ES-I3 (cell line): ENCODE data around the gene SBK2.

Source experiments
- H3K36me3 ChIP-seq: 2 replicates; pipeline ENCODE4 v1.6.1; 2013; ENCODE audit warnings: mild to moderate bottlenecking, low read length, control low read depth, moderate library complexity; ENCODE audit not compliant: insufficient read depth
- H3K4me1 ChIP-seq: 2 replicates; pipeline ENCODE4 v1.6.1; 2013; ENCODE audit warnings: mild to moderate bottlenecking, control low read depth, low read length; ENCODE audit not compliant: insufficient read depth
- H3K9ac ChIP-seq: 2 replicates; pipeline ENCODE4 v1.6.1; 2013; ENCODE audit warnings: low read depth, mild to moderate bottlenecking, low read length, moderate library complexity
- H3K9me3 ChIP-seq: 2 replicates; pipeline ENCODE4 v1.6.1; 2013; ENCODE audit warnings: mild to moderate bottlenecking, low read length, moderate library complexity; ENCODE audit not compliant: control insufficient read depth, insufficient read depth

The SBK2 gene

GRCh38 chr19:55493645-55494171 is 43.2 kb downstream of the SBK2 start:
- no peaks in the 10 kb centered on the region for H3K9me3 ChIP-seq
- no peak overlapping the region for H3K9ac ChIP-seq
- H3K36me3 ChIP-seq, result no peaks in the 10 kb centered on the region
- H3K4me1 ChIP-seq, result peaks cover 22% of the 10 kb centered on the region

GRCh38 chr19:55493052-55493644 is 43.8 kb downstream of the SBK2 start:
- Histone ChIP-seq H3K36me3 (no peaks in the 10 kb centered on the region), H3K4me1 (peaks cover 22% of the 10 kb centered on the region), H3K9me3 (no peaks in the 10 kb centered on the region), H3K9ac (no peak overlapping the region)

DNA sequence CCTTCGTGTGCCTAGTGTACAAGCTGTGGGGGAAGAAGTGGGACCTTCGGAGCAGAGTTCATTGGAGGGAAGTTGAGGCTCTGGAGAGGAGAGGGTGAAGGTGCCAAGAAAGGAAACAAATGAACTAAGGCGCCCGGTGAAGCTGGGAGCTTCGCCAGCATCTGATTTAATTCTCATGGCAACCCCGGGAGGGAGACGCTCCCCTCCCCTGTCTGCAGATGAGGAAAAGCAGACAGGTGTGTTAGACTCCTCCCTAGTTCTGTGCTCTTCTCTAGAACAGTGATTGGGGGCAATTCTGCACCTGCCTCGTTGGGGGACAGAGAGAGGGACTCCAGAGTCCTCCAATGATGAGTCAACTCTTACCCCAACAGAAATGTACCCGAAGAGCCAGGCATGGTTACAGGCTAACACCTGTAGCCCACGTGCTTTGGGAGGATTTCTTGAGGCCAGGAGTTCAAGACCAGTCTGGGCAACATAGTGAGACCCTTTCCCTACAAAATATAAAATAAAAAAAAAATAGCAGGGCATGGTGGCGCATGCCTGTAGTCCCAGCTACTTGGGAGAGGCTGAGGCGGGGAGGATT is 44.5 kb downstream of the SBK2 start:
- H3K9me3 ChIP-seq, result no peaks in the 10 kb centered on the region
- H3K9ac ChIP-seq, result no peak overlapping the region
- no peaks in the 10 kb centered on the region for H3K36me3 ChIP-seq
- H3K4me1 ChIP-seq, result peaks cover 22% of the 10 kb centered on the region

- Histone ChIP-seq H3K4me1 (peaks cover 23% of the 10 kb centered on the region; the same call in 1 of the 2 replicates), H3K9ac (no peak overlapping the region)
Measured at GRCh38 chr19:55491546-55492360, 45.2 kb downstream of the SBK2 start.

DNA sequence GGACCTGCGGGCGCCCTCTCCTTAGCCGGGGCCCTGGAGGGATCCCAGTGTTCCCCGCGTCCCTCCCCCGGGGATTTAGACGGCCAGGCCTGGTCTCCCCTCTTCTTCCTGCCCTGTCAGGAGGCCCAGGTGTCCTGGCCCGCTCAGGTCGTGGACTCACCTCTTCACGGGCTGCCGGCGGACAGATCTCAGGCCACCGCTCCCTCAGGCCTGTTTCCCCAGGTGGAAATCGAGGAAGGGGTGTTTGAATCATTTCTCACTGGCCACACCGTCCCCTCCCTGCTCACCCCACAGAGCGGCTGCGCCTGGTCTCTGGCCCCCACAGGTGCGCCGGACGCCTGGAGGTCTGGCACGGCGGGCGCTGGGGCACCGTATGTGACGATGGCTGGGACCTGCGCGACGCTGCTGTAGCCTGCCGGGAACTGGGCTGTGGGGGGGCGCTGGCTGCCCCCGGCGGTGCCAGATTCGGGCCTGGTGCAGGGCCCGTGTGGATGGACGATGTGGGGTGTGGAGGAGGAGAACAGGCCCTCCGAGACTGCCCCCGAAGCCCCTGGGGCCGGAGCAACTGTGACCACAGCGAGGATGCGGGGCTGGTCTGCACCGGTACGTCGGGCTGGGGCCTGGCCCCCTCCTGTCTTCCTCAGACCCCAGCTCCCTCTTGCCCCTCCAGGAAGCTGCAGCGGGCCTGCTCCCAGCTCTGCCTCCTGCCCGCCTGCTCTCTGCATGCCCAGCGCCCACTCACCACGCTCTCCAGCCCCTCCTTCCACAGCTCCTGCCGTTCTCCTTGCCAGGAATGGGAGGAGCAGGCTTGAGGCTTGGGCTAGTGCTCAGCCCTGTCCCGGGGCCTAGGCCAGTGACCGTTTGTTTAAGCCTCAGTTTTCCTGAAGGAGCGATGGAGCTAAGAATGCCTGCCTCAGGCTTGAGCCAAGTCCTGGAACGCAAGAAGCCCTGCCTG is 46.2 kb downstream of the SBK2 start:
- no peaks in the 10 kb centered on the region for H3K9me3 ChIP-seq
- no peak overlapping the region for H3K9ac ChIP-seq
- H3K4me1 ChIP-seq, result peaks cover 18% of the 10 kb centered on the region; the same call in 1 of the 2 replicates
- no peaks in the 10 kb centered on the region for H3K36me3 ChIP-seq

More at GRCh38 chr19:55491546-55492360, 45.2 kb downstream of the SBK2 start:
- Histone ChIP-seq H3K36me3 (no peaks in the 10 kb centered on the region), H3K9me3 (no peaks in the 10 kb centered on the region)

DNA sequence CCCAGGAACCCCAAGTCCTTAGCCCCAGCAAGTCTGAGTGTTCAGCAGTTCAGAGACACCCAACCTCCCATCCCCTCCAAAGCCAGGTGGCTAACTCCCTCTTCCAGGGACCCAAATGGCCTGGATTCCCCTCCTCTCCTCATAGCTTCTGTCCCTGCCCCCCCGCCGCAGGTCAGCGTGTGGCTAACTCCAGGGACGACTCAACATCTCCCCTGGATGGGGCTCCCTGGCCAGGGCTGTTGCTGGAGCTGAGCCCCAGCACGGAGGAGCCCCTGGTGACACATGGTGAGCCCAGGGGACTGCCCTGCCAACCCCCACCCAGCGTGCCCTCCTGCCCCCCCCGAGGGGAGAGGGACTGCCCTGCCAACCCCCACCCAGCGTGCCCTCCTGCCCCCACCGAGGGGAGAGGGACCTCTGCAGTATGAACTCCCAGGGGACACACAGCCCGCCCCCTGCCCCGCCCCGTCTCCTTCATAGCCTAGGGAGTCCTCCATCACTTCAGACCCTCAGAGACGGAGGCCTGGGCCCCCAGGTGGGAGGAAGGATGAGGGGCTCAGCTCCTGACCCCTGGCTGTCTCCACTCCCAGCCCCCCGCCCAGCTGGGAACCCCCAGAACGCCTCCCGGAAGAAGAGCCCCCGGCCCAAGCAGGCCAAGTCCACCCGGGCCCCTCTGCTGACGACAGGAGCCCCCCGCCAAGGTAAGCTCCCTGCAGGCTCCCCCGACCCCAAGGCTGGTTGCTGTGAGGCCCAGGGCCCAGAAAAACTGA is 47.0 kb downstream of the SBK2 start:
- Histone ChIP-seq H3K36me3 (no peaks in the 10 kb centered on the region), H3K4me1 (peaks cover 14% of the 10 kb centered on the region; the same call in 1 of the 2 replicates), H3K9ac (no peak overlapping the region; the same call in 1 of the 2 replicates), H3K9me3 (no peaks in the 10 kb centered on the region)

DNA sequence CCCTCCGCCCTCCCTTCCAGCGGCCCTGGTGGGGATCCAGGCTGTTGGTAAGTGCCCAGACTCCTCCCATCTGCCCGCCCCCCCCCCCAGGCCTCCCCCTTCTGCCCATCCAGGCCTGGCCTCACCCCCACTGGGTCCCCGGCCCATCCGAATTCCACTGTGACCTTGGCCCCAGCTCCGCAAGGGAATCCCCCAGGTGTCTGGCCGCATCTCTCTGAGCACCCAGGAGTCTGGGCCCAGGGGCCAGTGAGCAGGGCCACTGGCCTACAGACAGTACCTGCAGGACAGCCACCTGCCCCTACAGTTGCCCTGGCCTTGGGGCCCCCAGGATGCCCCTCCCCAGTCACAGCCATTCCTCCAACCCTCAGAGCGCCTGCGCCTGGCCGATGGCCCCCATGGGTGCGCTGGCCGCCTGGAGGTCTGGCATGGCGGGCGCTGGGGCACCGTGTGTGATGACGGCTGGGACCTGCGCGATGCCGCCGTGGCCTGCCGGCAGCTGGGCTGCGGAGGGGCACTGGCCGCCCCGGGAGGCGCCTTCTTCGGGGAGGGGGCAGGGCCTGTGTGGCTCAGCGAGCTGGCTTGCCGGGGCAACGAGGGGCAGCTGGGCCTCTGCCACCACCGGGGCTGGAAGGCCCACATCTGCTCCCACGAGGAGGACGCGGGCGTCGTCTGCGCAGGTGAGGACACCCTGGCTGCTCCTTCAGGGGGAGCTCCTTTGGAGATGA is 47.8 kb downstream of the SBK2 start:
- Histone ChIP-seq H3K9ac (no peak overlapping the region; the same call in 1 of the 2 replicates), H3K9me3 (no peaks in the 10 kb centered on the region), H3K36me3 (no peaks in the 10 kb centered on the region), H3K4me1 (peaks cover 17% of the 10 kb centered on the region; the same call in 1 of the 2 replicates)

GRCh38 chr19:55487924-55488687 is 48.8 kb downstream of the SBK2 start, which contains the start of gene SSC5D:
Gene SSC5D (plus strand): TSS chr19:55488436. CDS start chr19:55488590, 154 bp downstream.
- peak within 1 kb of the TSS; percentile 35 for H3K9ac ChIP-seq

DNA sequence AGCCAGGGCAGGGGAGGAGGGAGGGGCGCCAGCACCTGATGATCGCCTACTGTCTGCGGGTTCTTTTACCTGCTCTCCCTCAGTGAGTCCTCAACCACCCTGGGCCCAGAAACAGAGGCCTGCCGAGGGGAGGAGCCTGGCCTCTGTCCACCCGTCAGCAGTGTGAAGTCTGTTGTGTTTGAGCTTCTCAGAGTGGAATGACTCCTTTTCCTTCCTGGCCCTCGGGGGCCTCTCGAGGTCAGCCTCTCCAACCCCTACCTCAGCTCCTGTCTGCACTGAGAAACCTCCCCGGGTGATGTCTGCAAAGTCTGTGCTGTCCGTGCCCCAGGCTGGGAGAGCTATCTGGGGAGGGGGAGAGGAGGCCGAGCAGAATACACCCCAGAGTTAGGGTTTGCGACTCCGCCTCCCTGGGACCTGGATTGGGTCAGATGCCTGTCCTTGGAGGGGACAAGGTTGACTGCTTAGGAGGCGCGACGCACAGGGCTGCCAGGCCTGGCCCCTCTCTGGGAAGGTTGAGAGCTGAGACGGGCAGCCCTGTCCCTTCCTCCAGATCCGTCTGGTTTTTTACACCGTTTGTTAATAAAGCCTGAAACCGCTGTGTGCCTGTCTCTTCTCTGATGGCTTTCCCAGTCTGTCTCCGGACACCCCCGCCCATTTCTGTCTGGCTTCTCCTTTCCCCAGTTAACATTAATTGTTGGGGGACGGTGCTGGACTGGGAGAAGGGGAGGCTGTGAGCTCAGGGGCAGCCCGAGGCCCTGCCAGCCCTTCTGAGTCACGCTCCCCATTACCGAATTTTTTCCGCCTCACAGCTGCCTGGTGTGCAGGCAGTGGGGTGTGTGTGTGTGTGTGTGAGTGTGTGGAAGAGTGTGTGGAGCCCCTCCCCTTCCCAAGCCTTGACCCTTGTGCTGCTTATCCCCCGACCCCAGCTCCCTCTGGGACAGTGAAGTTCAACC is 49.7 kb downstream of the SBK2 start:
- no peaks in the 10 kb centered on the region for H3K9me3 ChIP-seq
- no peaks in the 10 kb centered on the region for H3K36me3 ChIP-seq
- peaks cover 18% of the 10 kb centered on the region; the same call in 1 of the 2 replicates for H3K4me1 ChIP-seq
- peak overlapping the region; percentile 22 for H3K9ac ChIP-seq

More at GRCh38 chr19:55487924-55488687, 48.8 kb downstream of the SBK2 start, which contains the start of gene SSC5D:
- Histone ChIP-seq H3K9me3 (no peaks in the 10 kb centered on the region), H3K36me3 (no peaks in the 10 kb centered on the region), H3K4me1 (peaks cover 18% of the 10 kb centered on the region; the same call in 1 of the 2 replicates)

GRCh38 chr19:55486043-55486970 is 50.6 kb downstream of the SBK2 start:
- no peaks in the 10 kb centered on the region for H3K36me3 ChIP-seq
- H3K4me1 ChIP-seq, result peaks cover 18% of the 10 kb centered on the region; the same call in 1 of the 2 replicates
- H3K9me3 ChIP-seq, result no peaks in the 10 kb centered on the region
- no peak overlapping the region; the same call in 1 of the 2 replicates for H3K9ac ChIP-seq
